HG03558 (cell line): ENCODE measurements around the gene CDX1.

ENCODE experiments used
- ATAC-seq: cut with Tn5 transposase; IDR thresholded peaks from one replicate; pipeline ENCODE4 v1.9.1; 2021; ENCODE audit warnings: moderate number of reproducible peaks; ENCODE audit not compliant: unreplicated experiment; ENCODE audit errors: extremely low read depth

The CDX1 gene

GRCh38 chr5:150179019-150179620, 12.5 kb downstream of the CDX1 start:
- ATAC-seq = no peak

- ATAC-seq = no peak
Measured at GRCh38 chr5:150180241-150181026, 13.9 kb downstream of the CDX1 start.

- ATAC-seq = no peak
Measured at GRCh38 chr5:150181027-150181426, 14.4 kb downstream of the CDX1 start.

- no peak for ATAC-seq
Measured at GRCh38 chr5:150181766-150182545, 15.4 kb downstream of the CDX1 start.

GRCh38 chr5:150182774-150183173, 16.2 kb downstream of the CDX1 start:
- ATAC-seq = no peak

- no peak for ATAC-seq
Measured at GRCh38 chr5:150183436-150183835, 16.9 kb downstream of the CDX1 start.

GRCh38 chr5:150184006-150184405, 17.4 kb downstream of the CDX1 start:
- ATAC-seq = no peak

GRCh38 chr5:150184990-150185912, 18.7 kb downstream of the CDX1 start:
- no peak for ATAC-seq

GRCh38 chr5:150186137-150186536, 19.6 kb downstream of the CDX1 start:
- no peak for ATAC-seq

- ATAC-seq = no peak
Measured at GRCh38 chr5:150186897-150187296, 20.3 kb downstream of the CDX1 start.

- no peak for ATAC-seq
Measured at GRCh38 chr5:150188146-150188842, 21.7 kb downstream of the CDX1 start.

GRCh38 chr5:150189326-150189725, 22.7 kb downstream of the CDX1 start:
- no peak for ATAC-seq

- ATAC-seq = no peak
Measured at GRCh38 chr5:150189728-150190502, 23.3 kb downstream of the CDX1 start, which contains the start of gene SLC6A7. SLC6A7 (plus strand) TSS chr5:150190062; CDS start chr5:150190328, 266 bp downstream.

- ATAC-seq = no peak
Measured at GRCh38 chr5:150190503-150190979, 24.0 kb downstream of the CDX1 start.

- no peak for ATAC-seq
Measured at GRCh38 chr5:150190987-150191386, 24.4 kb downstream of the CDX1 start.

GRCh38 chr5:150192462-150192861, 25.9 kb downstream of the CDX1 start:
- ATAC-seq = no peak

- ATAC-seq = no peak
Measured at GRCh38 chr5:150195736-150196485, 29.3 kb downstream of the CDX1 start.

GRCh38 chr5:150196514-150196913, 29.9 kb downstream of the CDX1 start:
- no peak for ATAC-seq
